Neural crest cell (in vitro differentiated cells): Measurements from ENCODE around the gene TEX11. TPM values are rescaled to one million over a fixed set of nuclear protein-coding genes. Genes with fewer than 3 reads are reported as not detected.

Experiments used
- DNase-seq: peaks from one replicate; pipeline ENCODE4 v3.0.0; 2021; ENCODE audit warnings: low read depth, mixed read lengths, low spot score
- H3K27ac Mint-ChIP-seq: one replicate; pipeline ENCODE4 v1.8.0; 2021; ENCODE audit warnings: mild to moderate bottlenecking, mixed read lengths; ENCODE audit not compliant: unreplicated experiment
- H3K27me3 Mint-ChIP-seq: 2 replicates; pipeline ENCODE4 v1.8.0; 2021; ENCODE audit warnings: low read depth, mild to moderate bottlenecking, mixed read lengths
- H3K36me3 Mint-ChIP-seq: 2 replicates; pipeline ENCODE4 v1.8.0; 2021; ENCODE audit warnings: low read depth, mild to moderate bottlenecking, mixed read lengths
- H3K4me1 Mint-ChIP-seq: 2 replicates; pipeline ENCODE4 v1.8.0; 2021; ENCODE audit warnings: mixed read lengths
- H3K4me3 Mint-ChIP-seq: one replicate; pipeline ENCODE4 v1.8.0; 2021; ENCODE audit warnings: mild to moderate bottlenecking, mixed read lengths
- H3K9me3 Mint-ChIP-seq: 2 replicates; pipeline ENCODE4 v1.8.0; 2021; ENCODE audit warnings: mixed read lengths
- total RNA-seq: library from RNA; stranded (reverse); gene quantifications from 2 replicates; pipeline ENCODE4 v1.2.1, GENCODE V29; 2021
- TF ChIP-seq, protein P1 (sequence below): fragments of 200-600 bp; sonication (generic); conservative IDR thresholded peaks from 2 replicates; pipeline ENCODE4 v1.5.0; 2021; ENCODE audit warnings: antibody characterized with exemption, mild to moderate bottlenecking

The TEX11 gene
- total RNA-seq, 1 donor from 2014 or later: not detected

DNA sequence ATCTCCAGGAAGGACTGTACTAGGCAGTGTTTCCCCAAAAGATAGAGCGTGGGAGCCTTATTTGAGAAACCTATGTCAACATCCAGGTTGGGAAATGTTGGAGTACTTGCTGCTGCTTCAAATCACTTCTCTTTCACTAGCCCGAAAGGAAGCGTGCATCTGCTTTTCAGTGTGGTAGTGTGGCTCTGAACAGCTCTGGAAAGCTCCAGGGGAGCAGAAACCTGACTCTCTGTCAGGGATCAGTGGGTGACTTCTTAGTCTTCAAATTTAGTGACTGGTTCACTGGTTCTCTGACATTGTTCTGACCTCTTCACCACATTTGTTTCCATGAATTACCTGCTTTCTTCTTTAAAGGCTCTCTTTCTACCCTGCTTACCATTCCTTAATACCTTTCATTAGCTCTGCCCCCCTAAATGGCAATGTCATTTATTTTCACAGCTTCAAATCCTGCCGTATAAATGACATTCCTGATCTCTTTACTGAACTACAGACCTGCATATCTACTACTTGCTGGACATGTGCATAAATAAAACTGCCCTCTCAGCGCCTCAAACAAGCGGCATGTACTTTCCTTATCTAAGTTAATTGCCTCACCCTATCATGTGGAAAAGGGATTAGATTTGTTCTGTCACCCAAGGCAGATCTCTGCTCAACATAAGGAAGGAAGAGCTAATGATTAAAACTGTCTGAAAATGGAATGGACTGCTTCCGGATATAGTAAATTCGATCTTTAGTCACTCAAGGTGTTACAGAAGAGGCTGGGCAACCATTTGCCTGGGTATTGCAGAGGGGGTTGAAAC, 426.8 kb downstream of the TEX11 start:
- Mint-ChIP-seq H3K27ac (no peak overlapping the region), H3K4me1 (peaks cover 42% of the 10 kb centered on the region), H3K9me3 (no peaks in the 10 kb centered on the region), H3K4me3 (no peak overlapping the region), H3K27me3 (no peaks in the 10 kb centered on the region), H3K36me3 (peaks cover 17% of the 10 kb centered on the region)
- TF ChIP-seq, protein P1, sequence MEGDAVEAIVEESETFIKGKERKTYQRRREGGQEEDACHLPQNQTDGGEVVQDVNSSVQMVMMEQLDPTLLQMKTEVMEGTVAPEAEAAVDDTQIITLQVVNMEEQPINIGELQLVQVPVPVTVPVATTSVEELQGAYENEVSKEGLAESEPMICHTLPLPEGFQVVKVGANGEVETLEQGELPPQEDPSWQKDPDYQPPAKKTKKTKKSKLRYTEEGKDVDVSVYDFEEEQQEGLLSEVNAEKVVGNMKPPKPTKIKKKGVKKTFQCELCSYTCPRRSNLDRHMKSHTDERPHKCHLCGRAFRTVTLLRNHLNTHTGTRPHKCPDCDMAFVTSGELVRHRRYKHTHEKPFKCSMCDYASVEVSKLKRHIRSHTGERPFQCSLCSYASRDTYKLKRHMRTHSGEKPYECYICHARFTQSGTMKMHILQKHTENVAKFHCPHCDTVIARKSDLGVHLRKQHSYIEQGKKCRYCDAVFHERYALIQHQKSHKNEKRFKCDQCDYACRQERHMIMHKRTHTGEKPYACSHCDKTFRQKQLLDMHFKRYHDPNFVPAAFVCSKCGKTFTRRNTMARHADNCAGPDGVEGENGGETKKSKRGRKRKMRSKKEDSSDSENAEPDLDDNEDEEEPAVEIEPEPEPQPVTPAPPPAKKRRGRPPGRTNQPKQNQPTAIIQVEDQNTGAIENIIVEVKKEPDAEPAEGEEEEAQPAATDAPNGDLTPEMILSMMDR: no peak
- DNase-seq: no peak

DNA sequence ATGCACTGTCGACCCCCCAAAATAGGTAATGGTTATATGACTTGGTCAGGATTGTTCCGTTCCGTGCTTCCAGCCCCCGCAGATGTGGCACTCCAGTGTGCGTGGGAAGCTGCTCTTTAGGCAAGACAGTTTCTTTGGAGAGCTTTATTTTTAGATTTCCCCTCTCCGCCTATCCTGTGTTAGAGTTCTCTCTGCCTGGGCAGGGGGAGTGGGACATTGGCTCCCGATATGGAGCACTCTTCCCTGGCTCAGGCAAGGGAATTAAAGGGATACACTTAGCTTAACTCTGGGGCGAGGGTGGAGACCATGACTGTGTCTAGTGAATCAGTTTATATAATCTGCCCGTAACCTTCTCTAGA, 427.9 kb downstream of the TEX11 start:
- H3K27ac Mint-ChIP-seq: no peak overlapping the region
- DNase-seq: no peak
- H3K9me3 Mint-ChIP-seq: no peaks in the 10 kb centered on the region
- H3K4me1 Mint-ChIP-seq: peaks cover 50% of the 10 kb centered on the region
- TF ChIP-seq, protein P1: no peak
- peaks cover 12% of the 10 kb centered on the region for H3K36me3 Mint-ChIP-seq
- no peaks in the 10 kb centered on the region for H3K27me3 Mint-ChIP-seq
- H3K4me3 Mint-ChIP-seq: no peak overlapping the region

DNA sequence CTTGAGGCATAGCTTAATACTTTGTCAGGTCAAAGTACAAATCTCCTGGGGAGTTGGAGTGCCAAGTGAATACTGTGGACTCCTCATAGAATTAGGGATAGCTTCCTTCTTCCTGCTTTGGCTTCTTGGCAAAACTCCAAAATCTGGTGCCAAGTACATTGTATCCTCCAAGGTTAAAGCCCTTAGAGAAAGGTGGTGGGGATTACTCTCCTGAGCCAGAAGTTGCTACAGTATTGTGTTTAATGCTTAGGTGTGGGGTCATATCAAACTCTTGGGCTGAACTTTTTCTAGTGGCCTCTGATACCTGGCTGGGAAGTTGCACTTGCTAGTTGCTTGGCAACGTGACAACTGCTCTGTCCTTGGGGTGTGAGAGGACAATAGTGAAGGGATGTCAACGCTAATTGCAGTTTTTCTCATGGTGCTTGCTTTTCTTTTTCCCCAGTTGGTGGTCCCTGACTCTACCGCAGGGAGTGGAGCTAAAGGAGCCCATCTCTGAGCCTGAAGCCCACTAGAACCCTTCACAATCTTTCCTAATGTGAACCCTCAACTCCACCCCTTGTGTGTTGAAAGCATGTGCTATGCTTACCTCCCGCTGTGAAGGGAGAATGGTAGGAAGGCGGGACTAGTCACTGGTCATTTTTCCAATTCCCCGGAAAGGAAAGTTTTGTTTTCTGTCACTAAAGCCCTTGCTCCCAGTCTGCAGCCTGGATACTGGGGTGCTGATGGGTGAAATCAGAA, 428.4 kb downstream of the TEX11 start:
- no peak overlapping the region for H3K27ac Mint-ChIP-seq
- H3K27me3 Mint-ChIP-seq: no peaks in the 10 kb centered on the region
- no peak overlapping the region for H3K4me3 Mint-ChIP-seq
- H3K4me1 Mint-ChIP-seq: peaks cover 50% of the 10 kb centered on the region
- peaks cover 15% of the 10 kb centered on the region for H3K36me3 Mint-ChIP-seq
- no peak for DNase-seq
- TF ChIP-seq, protein P1: no peak
- no peaks in the 10 kb centered on the region for H3K9me3 Mint-ChIP-seq

DNA sequence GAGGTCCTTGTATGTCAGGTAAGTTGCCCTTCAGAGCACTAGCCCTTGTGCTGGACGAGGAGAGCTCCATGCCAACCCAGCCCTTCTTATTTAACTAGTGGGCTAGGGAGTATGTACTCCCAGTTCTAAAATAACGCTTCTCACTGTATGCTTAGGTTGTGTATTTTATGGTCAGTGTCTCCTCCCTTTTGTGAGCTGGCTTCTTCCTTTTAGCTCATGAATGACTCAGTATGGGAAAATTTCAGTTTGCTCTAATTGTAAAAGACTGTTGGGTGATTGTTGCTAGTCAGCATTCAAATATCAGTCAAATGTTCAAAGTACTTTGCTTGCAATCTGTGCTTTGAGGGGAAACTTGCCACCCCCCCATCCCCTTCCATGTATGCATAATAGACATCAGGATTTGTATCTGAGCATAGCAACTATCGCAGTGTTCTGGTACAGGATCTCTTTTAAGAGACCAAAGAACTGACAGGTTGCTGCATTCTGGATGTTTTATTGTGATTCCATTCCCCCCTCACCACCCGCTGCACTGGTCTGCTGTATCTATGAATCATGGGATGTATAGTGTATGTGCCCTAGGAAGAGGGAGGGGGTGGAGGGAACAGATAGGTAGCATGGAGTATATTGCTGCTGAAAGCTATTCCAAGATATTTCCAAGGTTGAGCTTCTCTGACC, 429.1 kb downstream of the TEX11 start:
- no peak for DNase-seq
- H3K27me3 Mint-ChIP-seq: no peaks in the 10 kb centered on the region
- H3K4me3 Mint-ChIP-seq: no peak overlapping the region
- H3K36me3 Mint-ChIP-seq: peaks cover 16% of the 10 kb centered on the region
- H3K9me3 Mint-ChIP-seq: no peaks in the 10 kb centered on the region
- TF ChIP-seq, protein P1: no peak
- peaks cover 50% of the 10 kb centered on the region for H3K4me1 Mint-ChIP-seq
- H3K27ac Mint-ChIP-seq: no peak overlapping the region

Other genes with a start within 250 kb of the TEX11 start
- 14.0 and 14.8 TPM in 2 replicates for gene SLC7A3, start 22.4 kb upstream of the TEX11 start, total RNA-seq
- gene SNX12, start 159.6 kb upstream of the TEX11 start, total RNA-seq: 77.5 and 78.3 TPM in 2 replicates
- 10.1 and 12.0 TPM in 2 replicates for gene FOXO4, start 187.1 kb upstream of the TEX11 start, total RNA-seq
- not detected in 2 replicates for gene CXorf65, start 198.0 kb upstream of the TEX11 start, total RNA-seq
- not detected in 2 replicates for gene IL2RG, start 202.9 kb upstream of the TEX11 start, total RNA-seq
- 72.5 and 76.3 TPM in 2 replicates for gene MED12, start 209.9 kb upstream of the TEX11 start, total RNA-seq
- 29.5 and 31.5 TPM in 2 replicates for gene NLGN3, start 236.1 kb upstream of the TEX11 start, total RNA-seq